DMS153 treated with DMSO at 0.1 percent for 48 hours (cell line): ENCODE data around the gene EXOC1.
"Not testable (repeated sequence)": the region's sequence is repeated elsewhere in the genome, so short reads cannot be mapped to it uniquely, and the experiment has no call there.

ENCODE experiments used
- DNase-seq: peaks from one replicate; lab custom pipeline; 2025; ENCODE audit not compliant: unreplicated experiment; lab: John Stamatoyannopoulos, UW

The EXOC1 gene

DNA sequence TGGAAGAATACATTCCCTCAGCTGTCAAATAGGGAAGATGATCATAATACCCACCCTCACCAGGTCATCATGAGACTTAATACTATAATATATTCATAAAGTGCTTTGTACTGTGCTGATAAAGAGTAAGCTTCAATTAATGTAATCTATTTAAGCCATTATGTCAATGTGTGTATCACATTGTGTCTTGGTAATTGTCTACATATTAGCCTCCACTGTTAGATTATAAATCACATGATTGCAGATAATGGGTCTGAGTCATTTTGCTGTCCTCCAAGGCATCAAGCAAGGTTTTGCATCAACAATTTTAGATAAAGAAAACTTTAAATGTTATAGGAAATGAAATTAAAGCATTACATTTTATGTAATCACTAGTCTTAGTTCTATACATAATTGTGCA lies 50.1 kb downstream of the EXOC1 start:
- no peak for DNase-seq

DNA sequence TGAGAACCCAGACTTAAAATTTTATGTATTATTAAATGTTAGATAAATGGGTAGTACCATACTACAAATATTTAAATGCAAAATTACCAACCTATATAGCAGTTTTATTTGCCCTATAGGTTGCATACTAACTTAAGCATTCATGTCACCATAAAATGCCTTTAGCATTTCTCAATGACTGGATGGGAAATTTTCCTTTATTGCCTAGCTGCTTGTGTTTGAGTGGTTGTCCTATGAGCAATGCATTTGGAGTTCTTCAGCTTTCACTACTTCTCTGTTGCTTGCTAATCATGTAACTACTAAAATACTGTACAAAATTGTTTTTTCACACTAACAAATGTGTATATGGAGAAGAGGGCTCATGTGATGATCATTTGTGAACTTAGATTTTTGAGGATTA lies 51.1 kb downstream of the EXOC1 start:
- DNase-seq = no peak

DNA sequence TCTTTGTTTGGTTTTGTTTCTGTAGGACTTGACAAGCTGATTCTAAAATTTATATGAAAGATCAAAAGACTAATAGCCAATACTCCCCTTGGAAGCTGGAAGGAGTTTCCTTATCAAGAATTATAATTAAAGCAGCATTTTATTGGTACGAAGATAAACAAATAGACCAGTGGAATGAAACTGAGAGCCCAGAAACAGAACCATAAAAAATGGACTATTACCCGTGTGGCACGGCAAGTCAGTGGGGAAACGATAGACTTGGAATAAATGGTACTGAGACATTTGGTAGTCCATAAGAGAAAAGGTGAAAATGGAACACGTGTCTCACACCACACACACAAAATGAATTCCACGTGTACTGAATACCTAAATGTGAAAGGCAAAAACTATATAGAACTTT lies 52.9 kb downstream of the EXOC1 start:
- DNase-seq = no peak

DNA sequence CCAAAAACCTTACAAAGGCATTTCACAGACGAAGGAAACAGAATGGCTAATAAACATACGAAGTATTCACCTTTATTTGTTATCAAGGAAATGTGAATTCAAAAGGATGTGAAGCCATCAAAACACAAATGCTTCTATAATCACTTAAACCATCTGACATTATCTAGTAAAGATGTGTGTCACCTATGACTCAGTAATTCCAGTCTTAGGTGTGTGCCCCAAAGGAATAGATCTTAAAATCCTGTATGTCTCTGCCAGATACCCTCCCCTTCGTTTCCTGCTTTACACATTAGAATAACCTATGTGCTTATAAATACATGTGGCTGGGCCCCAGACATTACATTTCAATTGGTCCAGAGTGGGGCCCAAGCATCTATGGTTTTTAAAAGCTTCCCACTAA lies 53.5 kb downstream of the EXOC1 start:
- no peak for DNase-seq

DNA sequence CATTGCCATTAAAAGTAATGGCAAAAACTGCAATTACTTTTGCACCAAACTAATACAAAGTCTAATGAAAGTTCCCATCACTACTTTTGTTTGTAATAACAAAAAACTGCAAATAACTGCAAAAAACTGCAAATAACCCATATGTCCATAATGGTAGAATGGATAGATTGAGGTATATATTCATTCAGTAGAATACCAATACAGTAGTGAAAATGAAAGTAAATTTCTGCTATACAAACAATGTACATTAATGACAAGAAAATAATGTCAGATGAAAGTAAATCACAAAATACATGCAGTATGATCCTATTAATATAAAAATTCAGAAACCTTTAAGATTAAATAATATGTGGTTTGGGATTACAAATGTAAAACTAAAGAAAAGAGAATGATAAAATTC lies 54.0 kb downstream of the EXOC1 start:
- DNase-seq = no peak

DNA sequence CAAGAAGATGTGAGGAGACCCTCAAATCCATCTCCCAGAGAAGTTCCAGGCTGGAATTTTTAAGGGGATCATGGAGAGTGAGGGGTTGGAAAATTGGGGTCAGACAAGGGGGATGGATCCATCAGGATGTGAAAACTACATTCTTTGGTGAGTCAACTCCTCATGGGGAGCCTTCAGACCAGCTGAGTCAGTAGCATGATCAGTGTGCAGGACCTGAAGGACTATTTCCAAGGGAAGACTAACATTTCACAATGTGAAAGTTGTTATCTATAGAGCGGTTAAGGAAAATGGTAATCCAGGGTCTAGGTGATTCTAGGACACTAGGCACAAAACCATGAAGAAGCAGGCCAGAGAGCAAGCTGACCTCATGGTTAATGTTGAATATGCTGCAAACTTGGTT lies 56.7 kb downstream of the EXOC1 start:
- DNase-seq = no peak

DNA sequence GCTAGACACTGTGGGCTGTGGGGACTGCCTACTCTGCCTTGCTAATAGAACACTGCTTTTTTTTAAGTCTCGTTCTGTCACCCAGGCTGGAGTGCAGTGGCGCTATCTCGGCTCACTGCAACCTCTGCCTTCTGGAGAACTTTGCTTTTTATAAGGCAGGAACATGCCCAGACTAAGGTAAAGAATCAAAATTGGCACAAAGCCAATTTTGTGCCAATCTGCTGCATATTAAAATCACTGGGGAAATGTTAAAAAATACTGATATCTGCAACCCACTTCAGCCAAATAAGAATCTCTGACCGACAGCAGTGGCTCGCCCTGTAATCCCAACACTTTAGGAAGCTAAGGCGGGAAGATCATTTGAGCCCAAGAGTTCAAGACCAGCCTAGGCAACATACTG lies 58.8 kb downstream of the EXOC1 start:
- DNase-seq = no peak

DNA sequence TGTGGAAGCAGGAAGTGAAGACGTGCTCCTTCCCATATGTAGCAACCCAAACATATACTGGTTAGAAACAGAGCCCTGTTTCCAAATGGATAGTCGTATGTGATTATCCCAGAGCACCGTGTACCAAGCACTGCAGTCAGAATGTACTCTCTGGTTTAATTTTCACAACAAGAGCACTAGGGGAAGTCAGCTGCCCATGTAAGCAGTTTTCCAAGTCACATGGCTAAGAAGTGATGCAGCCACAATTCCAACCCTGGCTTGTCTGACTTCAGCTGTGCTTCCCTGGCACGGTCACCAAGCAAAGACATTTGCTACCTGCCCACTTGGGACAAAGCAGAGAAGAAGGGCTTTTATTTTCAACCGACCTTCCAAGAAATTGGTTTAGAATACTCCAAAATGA lies 67.1 kb downstream of the EXOC1 start:
- DNase-seq = no peak

DNA sequence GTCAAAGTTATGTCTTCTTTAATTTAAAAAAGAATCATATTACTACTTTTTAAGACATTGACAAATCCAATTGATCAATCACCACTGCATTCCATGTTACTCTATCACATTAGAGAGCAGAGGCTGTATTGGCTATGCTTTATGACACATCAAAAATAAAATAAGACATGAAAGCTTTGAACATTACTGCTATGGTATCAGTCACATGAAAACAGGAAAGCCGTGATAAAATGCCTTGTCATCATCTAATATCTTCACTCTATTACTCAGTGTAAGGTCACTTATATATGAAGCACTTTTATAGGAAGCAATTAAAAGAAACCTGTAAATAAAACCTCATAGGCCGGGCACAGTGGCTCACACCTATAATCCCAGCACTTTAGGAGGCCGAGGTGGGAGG lies 67.6 kb downstream of the EXOC1 start:
- no peak for DNase-seq

DNA sequence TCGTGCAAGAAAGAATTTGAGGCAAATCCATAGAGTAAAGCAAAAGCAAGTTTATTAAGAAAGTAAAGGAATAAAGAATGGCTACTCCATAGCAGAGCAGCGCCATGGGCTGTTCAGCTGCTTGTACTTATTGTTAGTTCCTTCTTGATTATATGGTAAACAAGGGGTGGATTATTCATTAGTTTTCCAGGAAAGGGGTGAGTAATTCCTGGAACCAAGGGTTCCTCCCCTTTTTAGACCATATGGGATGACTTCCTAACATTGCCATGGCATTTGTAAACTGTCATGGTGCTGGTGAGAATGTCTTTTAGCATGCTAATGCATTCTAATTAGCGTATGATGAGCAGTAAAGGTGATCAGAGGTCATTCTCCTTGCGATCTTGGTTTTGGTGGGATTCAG lies 71.8 kb downstream of the EXOC1 start:
- DNase-seq = no peak

DNA sequence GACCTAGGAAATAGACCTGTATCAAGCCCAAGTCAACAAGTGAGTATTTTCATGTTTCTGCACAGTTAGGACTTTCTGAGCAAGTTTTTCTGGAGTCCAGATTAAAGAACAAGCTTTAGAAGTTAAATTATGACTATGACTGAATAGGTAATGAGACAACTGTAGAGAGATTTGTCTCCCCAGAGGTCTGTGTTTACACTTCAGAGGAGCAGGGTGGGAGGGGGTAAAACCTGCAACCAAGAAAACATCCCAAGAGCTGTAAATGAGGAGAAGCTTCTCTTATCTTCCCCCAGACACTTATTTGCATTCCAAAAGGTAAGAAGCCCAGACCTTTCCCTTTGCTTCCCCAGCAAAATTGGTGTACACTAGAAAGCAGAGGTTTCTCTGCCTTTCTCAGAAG lies 73.2 kb downstream of the EXOC1 start:
- DNase-seq = no peak

DNA sequence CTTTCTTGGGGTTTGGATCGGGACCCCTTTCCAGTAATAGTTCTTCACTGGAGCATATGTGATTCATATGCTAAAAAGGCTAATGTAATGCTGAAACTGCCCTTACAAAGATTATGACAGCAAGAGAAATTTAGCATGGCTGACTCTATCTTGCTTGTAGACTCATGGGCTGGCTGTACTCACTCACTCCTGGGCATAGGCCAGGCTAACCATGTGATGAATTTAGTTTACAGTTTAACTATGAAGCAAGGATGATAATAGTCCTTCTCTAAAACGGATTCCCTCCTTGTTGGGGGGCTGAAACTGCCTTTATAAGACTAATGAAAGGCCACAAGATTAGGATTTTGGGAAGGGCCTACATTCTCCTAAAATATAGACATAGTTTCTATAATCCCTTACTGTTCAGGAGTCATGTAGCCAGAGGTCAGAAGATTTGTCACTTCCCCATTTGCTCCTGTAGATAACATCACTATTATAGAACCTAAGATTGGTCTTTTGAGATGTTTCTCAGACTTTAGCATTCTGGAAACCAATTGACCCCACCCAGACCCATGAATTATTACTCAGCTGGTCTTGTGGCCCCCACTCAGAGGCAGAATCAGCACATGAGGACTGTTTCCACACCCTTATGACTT lies 74.5 kb downstream of the EXOC1 start:
- no peak for DNase-seq

DNA sequence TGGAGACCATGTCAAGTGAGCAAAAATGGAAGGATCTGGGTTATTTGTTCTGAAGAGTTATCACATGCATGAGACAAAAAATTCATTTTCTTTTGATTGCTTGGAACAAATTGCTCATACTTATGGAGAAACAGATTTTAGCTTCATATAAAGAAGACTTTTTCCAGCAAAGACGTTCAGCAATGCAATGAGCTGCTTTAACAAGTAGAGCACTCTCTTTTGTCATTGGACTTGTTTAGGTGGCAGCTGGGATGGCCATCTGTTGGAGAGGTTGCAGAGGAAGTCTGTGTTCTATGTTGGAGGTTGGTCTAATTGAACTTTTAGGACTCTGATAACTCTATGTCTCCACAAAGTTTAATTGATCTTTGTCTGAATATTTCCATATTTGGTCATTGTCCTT lies 75.4 kb downstream of the EXOC1 start:
- no peak for DNase-seq

DNA sequence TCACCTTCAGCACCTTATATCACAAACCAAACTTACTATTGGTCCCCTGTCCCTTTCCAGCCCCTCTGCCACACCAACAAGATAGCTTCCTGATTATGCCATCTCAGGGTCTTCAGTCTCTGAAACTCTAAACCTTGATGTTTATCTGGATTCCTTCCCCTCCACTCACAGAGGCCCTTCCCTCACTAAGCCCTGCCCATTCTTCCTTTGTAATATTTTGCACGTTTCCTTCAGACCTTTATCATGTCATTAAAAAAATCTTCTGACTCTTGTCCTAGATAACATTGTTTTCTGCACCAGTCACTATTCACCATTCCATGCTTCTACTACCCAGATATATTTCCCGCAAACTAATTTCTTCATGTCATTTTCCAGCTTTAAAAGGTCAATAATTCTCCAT lies 77.6 kb downstream of the EXOC1 start:
- no peak for DNase-seq

DNA sequence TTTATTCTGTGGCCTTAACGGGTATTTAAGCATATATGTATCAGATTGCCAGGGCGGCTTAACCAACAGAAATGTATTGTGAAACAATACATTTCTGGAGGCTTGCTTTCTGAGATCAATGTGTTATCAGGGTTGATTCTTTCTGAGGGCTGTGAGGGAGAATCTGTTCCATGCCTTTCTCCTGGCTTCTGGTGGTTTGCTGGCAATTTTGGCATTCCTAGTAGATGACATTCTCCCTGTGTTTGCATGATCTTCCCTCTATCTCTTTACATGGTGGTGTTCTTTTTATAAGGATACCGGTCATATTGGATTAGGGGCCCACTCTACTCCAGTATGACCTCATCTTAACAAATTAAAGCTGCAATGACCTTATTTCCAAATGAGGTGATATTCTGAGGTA lies 78.4 kb downstream of the EXOC1 start:
- no peak for DNase-seq

DNA sequence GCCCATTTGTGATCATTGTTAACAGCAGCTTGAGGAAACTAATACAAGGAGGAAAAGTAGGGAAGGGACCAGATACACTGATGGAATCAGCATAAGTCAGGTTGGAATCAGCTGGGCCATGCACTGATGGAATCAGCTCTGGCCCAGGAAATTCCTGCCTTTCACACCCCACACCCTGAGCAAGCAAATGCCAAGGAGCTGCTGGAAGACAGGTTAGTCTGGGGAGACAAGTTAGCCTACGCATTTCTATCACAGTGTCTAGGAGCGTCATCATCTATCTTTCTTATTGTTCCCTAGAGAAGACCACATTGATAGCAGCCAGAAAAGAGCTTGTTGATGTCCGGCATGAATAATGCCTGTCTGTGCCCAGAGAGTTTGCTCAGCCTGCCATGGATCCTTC lies 79.1 kb downstream of the EXOC1 start:
- no peak for DNase-seq

DNA sequence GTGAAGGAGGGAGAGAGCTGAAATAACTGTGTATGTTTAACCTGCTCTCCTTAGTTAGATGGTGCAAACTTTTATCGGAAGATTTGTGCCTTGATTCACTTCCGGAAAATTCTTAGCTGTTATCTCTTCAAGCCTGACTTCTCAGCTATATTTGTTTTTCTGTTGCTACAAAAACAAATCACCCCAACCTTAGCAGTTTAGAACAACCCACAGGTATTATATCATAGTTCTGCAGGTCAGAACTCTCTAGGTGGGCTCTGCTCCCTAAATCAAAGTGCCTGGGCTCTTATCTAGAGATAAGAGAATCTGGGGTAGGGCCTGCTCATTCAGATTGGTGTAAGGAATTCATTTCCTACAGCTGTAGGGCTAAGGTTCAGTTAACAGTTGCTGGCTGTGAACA lies 80.2 kb downstream of the EXOC1 start:
- no peak for DNase-seq

DNA sequence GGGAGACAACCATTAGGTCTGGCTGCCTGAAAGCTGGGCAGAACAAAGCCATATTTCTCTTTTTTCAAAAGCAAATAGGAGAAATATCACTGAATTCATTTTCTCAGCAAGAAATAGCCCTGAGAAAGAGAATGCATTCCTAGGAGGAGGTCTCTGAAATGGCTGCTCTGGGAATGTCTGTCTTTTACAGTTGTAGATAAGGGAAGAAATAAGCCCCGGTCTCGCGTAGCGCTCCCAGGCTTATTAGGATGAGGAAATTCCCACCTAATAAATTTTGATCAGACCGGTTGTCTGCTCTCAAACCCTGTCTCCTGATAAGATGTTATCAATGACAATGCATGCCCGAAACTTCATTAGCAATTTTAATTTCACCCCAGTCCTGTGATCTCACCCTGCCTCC lies 82.5 kb downstream of the EXOC1 start:
- DNase-seq = not testable (repeated sequence)

DNA sequence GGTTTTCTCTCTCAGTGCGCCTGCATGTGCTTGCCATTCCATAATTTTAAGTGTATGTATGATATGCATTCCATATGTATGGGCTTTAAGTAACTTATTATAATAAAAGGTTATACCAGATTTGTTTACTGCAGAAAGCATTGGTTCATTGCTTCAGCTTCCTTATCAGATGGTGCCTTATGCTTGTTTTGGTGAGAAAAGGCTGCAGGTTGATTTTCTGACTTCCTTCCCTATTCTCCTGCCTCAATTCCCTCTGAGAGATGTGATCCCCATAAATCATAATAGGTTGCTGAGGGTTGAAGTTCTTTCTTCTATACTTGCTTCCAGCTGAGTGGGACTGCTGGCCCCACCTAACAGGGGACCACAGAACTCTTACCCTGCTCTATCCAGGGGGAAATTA lies 85.0 kb downstream of the EXOC1 start:
- no peak for DNase-seq

DNA sequence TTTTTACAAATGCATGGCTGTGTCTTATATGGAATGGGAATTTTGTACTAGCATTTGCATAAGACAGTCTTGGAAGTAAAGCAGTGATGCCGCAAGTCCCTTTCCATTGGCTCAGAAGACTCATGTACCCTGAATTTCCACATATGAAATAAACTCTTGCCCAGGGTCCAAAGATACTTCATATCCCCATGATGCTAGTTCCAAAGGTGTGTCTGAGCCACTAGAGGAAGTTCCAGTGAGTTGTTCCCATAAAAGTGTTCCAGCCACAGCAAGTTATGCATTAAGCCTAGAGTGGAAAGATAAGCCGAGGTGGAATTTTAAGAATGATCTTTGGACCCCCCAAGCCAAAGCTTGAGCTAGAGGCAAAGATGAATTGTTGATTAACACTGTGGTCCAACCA lies 86.0 kb downstream of the EXOC1 start:
- no peak for DNase-seq

DNA sequence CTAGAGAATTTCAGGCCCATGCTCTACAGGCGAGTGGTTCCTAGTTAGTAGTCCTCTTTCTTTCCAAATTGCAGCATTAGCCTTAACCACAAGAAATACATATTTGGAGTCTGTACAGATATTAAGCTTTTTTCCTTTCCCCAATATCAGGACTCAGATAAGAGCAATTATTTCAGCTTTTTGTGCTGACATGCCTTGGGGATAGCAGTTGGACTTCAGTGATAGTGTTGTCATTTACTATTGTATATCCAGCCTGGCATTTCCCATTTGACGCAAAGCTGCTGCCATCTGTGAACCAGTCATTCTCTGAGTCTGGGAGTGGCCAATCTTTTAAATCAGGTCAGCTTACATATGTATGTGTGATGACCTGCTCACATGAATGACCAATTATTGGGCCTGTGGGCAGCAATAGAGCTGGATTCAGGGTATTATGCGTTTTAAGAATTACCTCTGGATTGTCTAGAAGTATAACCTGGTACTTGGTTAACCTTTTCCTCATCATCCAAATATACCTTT lies 88.5 kb downstream of the EXOC1 start:
- DNase-seq = no peak

DNA sequence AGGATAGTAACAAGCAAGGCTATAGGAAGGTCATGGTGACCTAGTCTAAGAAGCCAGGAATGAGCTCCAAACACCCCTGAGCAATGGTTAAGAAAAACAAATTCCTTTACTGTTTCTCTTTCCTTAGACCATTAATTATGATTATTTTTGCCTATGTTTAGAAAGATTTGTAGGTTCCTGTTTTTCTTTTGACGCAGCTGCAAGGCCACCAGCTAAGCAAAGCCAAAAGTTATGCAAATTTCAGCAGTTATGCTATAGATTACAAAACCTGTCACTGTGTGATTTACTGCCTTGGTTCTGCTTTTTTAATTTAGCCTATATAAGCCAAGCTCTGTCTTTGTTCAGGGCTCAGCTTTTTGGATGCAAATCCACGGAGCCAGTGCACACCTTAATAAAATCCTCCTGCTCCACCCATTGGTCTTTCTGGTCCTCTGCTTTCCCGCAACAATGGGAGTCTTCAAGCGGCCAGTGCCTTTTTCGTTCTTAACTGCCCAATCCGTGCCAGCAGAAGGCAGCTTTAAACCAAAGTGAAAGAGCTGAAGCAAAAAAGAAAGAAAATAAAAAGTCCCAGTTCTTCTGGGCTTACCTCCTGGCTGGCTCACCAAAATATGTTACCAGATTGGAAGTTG lies 93.9 kb downstream of the EXOC1 start:
- no peak for DNase-seq
